HEK293 (cell line): Measurements from ENCODE around the gene METTL21A.
"Not testable (repeated sequence)": the region's sequence is repeated elsewhere in the genome, so short reads cannot be mapped to it uniquely, and the experiment has no call there.

Experiments used
- CTCF ChIA-PET: fragments of 350-600 bp; formaldehyde crosslinking; extraction: SDS; loops from one replicate; lab custom pipeline; 2021; ENCODE audit warnings: antibody characterized with exemption; lab: Yijun Ruan, JAX
- POLR2A ChIA-PET: fragments of 300-600 bp; formaldehyde crosslinking; extraction: SDS; loops from one replicate; lab custom pipeline; 2020; ENCODE audit warnings: antibody characterized with exemption, inconsistent platforms; lab: Yijun Ruan, JAX
- H3K27ac ChIP-seq: fragments of 200-500 bp; sonication (Bioruptor generic); 2 replicates; pipeline ENCODE4 v1.5.1; 2014; ENCODE audit warnings: low read depth, low read length, control low read depth, inconsistent platforms; ENCODE audit errors: extremely low read depth
- H3K36me3 ChIP-seq, 2 experiments: fragments of 200-500 bp in 1 of 2; sonication (Bioruptor generic) in 1 of 2; 1 replicate in 1 of 2; 2 replicates in 1 of 2; pipeline ENCODE4 v1.5.1; 2014 to 2017; ENCODE audit warnings: inconsistent platforms in 2 of 2, low read length in 2 of 2; ENCODE audit not compliant: control insufficient read depth in 2 of 2, insufficient read depth in 1 of 2
- H3K4me1 ChIP-seq: fragments of 200-500 bp; sonication (Bioruptor generic); 2 replicates; pipeline ENCODE4 v1.5.1; 2014; ENCODE audit warnings: mild to moderate bottlenecking, low read length, inconsistent platforms; ENCODE audit not compliant: control insufficient read depth, insufficient read depth
- H3K4me3 ChIP-seq: 2 replicates; pipeline ENCODE4 v1.5.1; 2011; ENCODE audit warnings: low read depth, mild to moderate bottlenecking, control low read depth, low read length, moderate library complexity
- H3K9me3 ChIP-seq: fragments of 200-500 bp; sonication (Bioruptor generic); 2 replicates; pipeline ENCODE4 v1.5.1; 2014; ENCODE audit warnings: low read depth, low read length, inconsistent platforms; ENCODE audit not compliant: control insufficient read depth, insufficient read depth
- FEZF1 ChIP-seq: fragments of 450-650 bp; formaldehyde crosslinking; IDR thresholded peaks from 2 replicates; pipeline ENCODE4 v1.5.1; 2016; ENCODE audit warnings: missing biosample characterization, missing genetic modification characterization
- GLIS2 ChIP-seq: fragments of 450-650 bp; formaldehyde crosslinking; IDR thresholded peaks from 2 replicates; pipeline ENCODE4 v1.5.1; 2016; ENCODE audit warnings: missing biosample characterization, missing genetic modification characterization
- MEIS1 ChIP-seq: sonication (generic); formaldehyde crosslinking; IDR thresholded peaks from 2 replicates; pipeline ENCODE4 v1.8.1; 2022; ENCODE audit warnings: missing genetic modification reagents, mild to moderate bottlenecking, borderline replicate concordance
- OVOL3 ChIP-seq: fragments of 450-650 bp; formaldehyde crosslinking; IDR thresholded peaks from 2 replicates; pipeline ENCODE4 v1.5.1; 2016; ENCODE audit warnings: missing biosample characterization, missing genetic modification characterization
- SALL2 ChIP-seq: fragments of 450-650 bp; formaldehyde crosslinking; IDR thresholded peaks from 2 replicates; pipeline ENCODE4 v1.5.0; 2017; ENCODE audit warnings: missing biosample characterization, mild to moderate bottlenecking, missing genetic modification characterization, borderline replicate concordance
- SETDB1 ChIP-seq: IDR thresholded peaks from one replicate; pipeline ENCODE4 v1.6.1; 2017; ENCODE audit warnings: mild to moderate bottlenecking, low read length, moderate library complexity, mixed read lengths; ENCODE audit not compliant: insufficient read length
- YY2 ChIP-seq: fragments of 450-650 bp; formaldehyde crosslinking; IDR thresholded peaks from 2 replicates; pipeline ENCODE4 v1.5.1; 2016; ENCODE audit warnings: missing biosample characterization, missing genetic modification characterization
- ZBTB44 ChIP-seq: fragments of 450-650 bp; IDR thresholded peaks from 2 replicates; pipeline ENCODE4 v1.5.1; 2018; ENCODE audit warnings: missing biosample characterization, mild to moderate bottlenecking, missing genetic modification characterization
- ZBTB8A ChIP-seq: fragments of 450-650 bp; formaldehyde crosslinking; IDR thresholded peaks from 2 replicates; pipeline ENCODE4 v1.5.1; 2016; ENCODE audit warnings: missing biosample characterization, missing genetic modification characterization
- ZNF133 ChIP-seq: fragments of 450-650 bp; formaldehyde crosslinking; IDR thresholded peaks from 2 replicates; pipeline ENCODE4 v1.5.1; 2016; ENCODE audit warnings: missing biosample characterization, missing genetic modification characterization
- ZNF266 ChIP-seq: fragments of 450-650 bp; formaldehyde crosslinking; IDR thresholded peaks from 2 replicates; pipeline ENCODE4 v1.5.1; 2016; ENCODE audit warnings: missing biosample characterization, missing genetic modification characterization, low read depth
- ZNF292 ChIP-seq: fragments of 450-650 bp; formaldehyde crosslinking; IDR thresholded peaks from 2 replicates; pipeline ENCODE4 v1.5.1; 2016; ENCODE audit warnings: low read depth, missing biosample characterization, missing genetic modification characterization, borderline replicate concordance
- ZNF311 ChIP-seq: fragments of 450-650 bp; formaldehyde crosslinking; IDR thresholded peaks from 2 replicates; pipeline ENCODE4 v1.5.1; 2017; ENCODE audit warnings: missing biosample characterization, missing genetic modification characterization, borderline replicate concordance
- ZNF354C ChIP-seq: fragments of 450-650 bp; formaldehyde crosslinking; IDR thresholded peaks from 2 replicates; pipeline ENCODE4 v1.5.1; 2016; ENCODE audit warnings: missing biosample characterization, missing genetic modification characterization, low read depth, borderline replicate concordance
- ZNF449 ChIP-seq: fragments of 450-650 bp; formaldehyde crosslinking; IDR thresholded peaks from 2 replicates; pipeline ENCODE4 v1.5.1; 2017; ENCODE audit warnings: missing biosample characterization, mild to moderate bottlenecking, missing genetic modification characterization, moderate library complexity
- ZNF560 ChIP-seq: fragments of 450-650 bp; formaldehyde crosslinking; IDR thresholded peaks from 2 replicates; pipeline ENCODE4 v1.5.1; 2017; ENCODE audit warnings: missing biosample characterization, missing genetic modification characterization, borderline replicate concordance
- ZNF776 ChIP-seq: fragments of 450-650 bp; formaldehyde crosslinking; IDR thresholded peaks from 2 replicates; pipeline ENCODE4 v1.5.0; 2017; ENCODE audit warnings: missing biosample characterization, missing genetic modification characterization, borderline replicate concordance
- ZNF785 ChIP-seq: fragments of 450-650 bp; formaldehyde crosslinking; IDR thresholded peaks from 2 replicates; pipeline ENCODE4 v1.5.1; 2016; ENCODE audit warnings: missing biosample characterization, missing genetic modification characterization
- ZSCAN23 ChIP-seq: fragments of 450-650 bp; formaldehyde crosslinking; IDR thresholded peaks from 2 replicates; pipeline ENCODE4 v1.5.1; 2016; ENCODE audit warnings: missing biosample characterization, missing genetic modification characterization

METTL21A gene

GRCh38 chr2:207658156-207658555, 33.0 kb upstream of the METTL21A start:
- Histone ChIP-seq H3K4me3 (no peak overlapping the region), H3K9me3 (no peaks in the 10 kb centered on the region)
- TF ChIP-seq ZSCAN23 (tag by site-specific recombination) (no peak), ZNF449 (tag by site-specific recombination) (no peak), ZNF560 (no peak), ZNF776 (no peak), OVOL3 (no peak), ZNF311 (no peak), SETDB1 (no peak), ZBTB8A (no peak), ZNF266 (tag by site-specific recombination) (no peak), FEZF1 (tag by site-specific recombination) (no peak), ZNF354C (tag by site-specific recombination) (no peak), ZNF785 (tag by site-specific recombination) (no peak), MEIS1 (CRISPR knock-in tag) (no peak), ZNF292 (tag by site-specific recombination) (no peak), ZBTB44 (no peak), SALL2 (no peak), GLIS2 (no peak)
- TF ChIP-seq, all 188 proteins: peak for 0
- H3K36me3 ChIP-seq = no peaks in the 10 kb centered on the region
- ChIA-PET CTCF (interaction anchor here (1.3 kb wide), 1 partner anchor 25 kb away, joined by 3 read pairs; no protein-coding TSS in a partner anchor), POLR2A (interaction anchor here (1.0 kb wide), 1 partner anchor 56 kb away, joined by 3 read pairs; no protein-coding TSS in a partner anchor)
- H3K4me1 ChIP-seq = no peaks in the 10 kb centered on the region
- H3K27ac ChIP-seq = no peak overlapping the region

- H3K4me3 ChIP-seq = no peak overlapping the region
- H3K27ac ChIP-seq = no peak overlapping the region
- no peaks in the 10 kb centered on the region for H3K9me3 ChIP-seq
- ChIA-PET CTCF (no interaction called here), POLR2A (no interaction called here)
- no peak for TF ChIP-seq YY2 (tag by site-specific recombination)
- peak; percentile 44; the same call in 1 of the 2 replicates for TF ChIP-seq ZNF133
- H3K4me1 ChIP-seq = no peaks in the 10 kb centered on the region
- no peaks in the 10 kb centered on the region for H3K36me3 ChIP-seq
Observed at GRCh38 chr2:207655000-207655399, 29.8 kb upstream of the METTL21A start.

GRCh38 chr2:207646582-207646981, 21.4 kb upstream of the METTL21A start:
- POLR2A ChIA-PET, H3K36me3 ChIP-seq, H3K4me3 ChIP-seq, H3K27ac ChIP-seq, H3K4me1 ChIP-seq, H3K9me3 ChIP-seq: not testable (repeated sequence)
- CTCF ChIA-PET = interaction anchor here (0.6 kb wide), 1 partner anchor 57 kb away, joined by 3 read pairs; no protein-coding TSS in a partner anchor
